Choroid plexus epithelial cell (primary cell): ENCODE data around the gene TNFAIP8L3.

Source experiments
- DNase-seq: peaks from one replicate; pipeline ENCODE4 v3.0.0-alpha.2; 2010; ENCODE audit warnings: low read depth
- H3K4me3 ChIP-seq: 2 replicates; pipeline ENCODE4 v1.5.1; 2011; ENCODE audit warnings: low read depth, mild to moderate bottlenecking, control low read depth, low read length, moderate library complexity
- TF ChIP-seq, protein P1 (sequence below): conservative IDR thresholded peaks from 2 replicates; pipeline ENCODE4 v1.5.1; 2011; ENCODE audit warnings: low read depth, mild to moderate bottlenecking, control low read depth, inconsistent platforms, low read length, moderate library complexity

Gene TNFAIP8L3

DNA sequence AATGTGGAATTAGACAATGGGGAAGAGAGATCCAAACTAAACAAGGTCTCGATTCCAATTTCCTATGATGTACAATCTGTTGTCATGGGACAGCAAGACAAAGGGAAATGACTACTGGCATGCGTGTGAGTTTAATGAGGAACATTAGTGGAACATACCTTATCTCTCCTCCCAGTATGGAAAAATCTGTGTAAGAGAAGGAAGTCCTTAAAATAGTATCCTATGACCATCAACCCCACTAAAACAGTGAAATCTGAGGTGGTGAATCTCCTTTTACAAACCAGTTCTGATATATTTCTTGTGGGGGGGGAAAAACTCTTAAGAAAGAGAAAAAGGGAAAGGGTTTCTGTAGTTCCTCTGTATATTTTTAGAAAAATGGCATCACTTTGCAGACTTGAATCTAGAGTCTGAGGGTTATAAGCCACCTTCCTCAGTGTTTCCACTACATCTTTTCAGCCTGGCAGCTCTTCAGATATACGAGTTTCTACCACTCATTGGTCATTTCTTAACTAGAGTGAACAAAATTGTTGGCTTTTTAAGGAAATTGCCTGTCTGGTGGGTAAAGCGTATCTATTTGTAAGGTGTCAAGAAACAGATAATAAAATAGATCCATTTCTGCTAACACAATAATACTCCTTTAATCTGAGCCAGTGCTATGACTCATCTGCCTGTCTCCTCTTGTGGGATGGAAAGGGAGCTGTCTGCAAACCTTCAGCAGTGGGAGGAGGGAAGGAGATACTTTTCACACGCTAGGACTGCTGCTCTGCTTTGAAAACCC, 3.0 kb upstream of the TNFAIP8L3 start:
- H3K4me3 ChIP-seq, result no peak overlapping the region
- DNase-seq, result peak; percentile 76
- TF ChIP-seq, protein P1, sequence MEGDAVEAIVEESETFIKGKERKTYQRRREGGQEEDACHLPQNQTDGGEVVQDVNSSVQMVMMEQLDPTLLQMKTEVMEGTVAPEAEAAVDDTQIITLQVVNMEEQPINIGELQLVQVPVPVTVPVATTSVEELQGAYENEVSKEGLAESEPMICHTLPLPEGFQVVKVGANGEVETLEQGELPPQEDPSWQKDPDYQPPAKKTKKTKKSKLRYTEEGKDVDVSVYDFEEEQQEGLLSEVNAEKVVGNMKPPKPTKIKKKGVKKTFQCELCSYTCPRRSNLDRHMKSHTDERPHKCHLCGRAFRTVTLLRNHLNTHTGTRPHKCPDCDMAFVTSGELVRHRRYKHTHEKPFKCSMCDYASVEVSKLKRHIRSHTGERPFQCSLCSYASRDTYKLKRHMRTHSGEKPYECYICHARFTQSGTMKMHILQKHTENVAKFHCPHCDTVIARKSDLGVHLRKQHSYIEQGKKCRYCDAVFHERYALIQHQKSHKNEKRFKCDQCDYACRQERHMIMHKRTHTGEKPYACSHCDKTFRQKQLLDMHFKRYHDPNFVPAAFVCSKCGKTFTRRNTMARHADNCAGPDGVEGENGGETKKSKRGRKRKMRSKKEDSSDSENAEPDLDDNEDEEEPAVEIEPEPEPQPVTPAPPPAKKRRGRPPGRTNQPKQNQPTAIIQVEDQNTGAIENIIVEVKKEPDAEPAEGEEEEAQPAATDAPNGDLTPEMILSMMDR, result no peak

DNA sequence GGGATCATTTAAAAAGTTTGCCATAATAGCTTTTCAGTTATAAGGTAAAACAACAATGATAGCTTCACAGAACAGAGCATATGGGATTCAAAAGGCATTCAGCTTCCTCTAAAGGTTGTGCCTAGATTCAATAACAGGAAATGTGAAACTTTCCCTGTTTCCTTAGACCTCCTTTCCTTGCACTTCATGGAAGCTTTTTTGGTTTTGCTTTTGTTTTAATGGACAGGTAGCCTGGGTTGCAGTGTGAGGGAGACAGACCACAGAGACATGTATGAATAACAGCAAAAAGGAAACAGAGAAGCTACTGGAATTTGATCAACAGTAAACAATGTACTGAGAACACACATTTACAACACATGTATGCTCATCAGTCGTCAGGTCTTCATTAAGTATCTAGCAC, 2.3 kb upstream of the TNFAIP8L3 start:
- TF ChIP-seq, protein P1, result no peak
- no peak overlapping the region for H3K4me3 ChIP-seq
- DNase-seq, result no peak

DNA sequence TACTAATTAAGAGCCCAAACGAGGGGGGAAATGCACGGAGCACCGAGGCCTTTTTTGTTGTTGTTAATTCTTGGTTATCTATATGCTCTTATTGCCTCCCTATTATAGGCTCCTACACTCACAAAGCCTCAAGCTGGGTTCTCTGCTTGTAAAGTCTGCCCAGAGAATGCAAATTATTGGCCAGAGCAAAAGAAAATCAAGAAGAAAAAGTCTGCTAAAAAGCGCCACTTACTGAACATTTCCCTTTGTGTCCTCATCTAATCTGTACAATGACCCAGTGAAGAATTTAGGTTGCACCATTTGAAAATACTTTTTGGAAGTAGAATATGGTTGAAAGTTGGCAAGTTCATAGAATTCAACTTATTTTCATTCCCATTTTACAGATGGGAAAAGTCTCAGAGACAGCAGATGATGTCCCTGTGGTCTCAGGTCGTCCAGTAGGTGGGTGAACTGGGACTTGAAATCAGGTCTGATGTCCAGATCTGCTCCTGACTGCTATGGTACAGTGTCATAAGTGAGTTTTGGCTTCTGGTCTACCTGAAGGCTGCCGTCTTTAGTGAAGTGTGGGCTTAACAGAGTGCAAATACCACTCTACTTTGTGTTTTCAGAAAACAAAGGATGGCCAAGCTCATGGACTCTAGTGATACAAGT, 1.1 kb upstream of the TNFAIP8L3 start:
- H3K4me3 ChIP-seq, result peak overlapping the region; percentile 71
- TF ChIP-seq, protein P1, result no peak
- DNase-seq, result no peak

DNA sequence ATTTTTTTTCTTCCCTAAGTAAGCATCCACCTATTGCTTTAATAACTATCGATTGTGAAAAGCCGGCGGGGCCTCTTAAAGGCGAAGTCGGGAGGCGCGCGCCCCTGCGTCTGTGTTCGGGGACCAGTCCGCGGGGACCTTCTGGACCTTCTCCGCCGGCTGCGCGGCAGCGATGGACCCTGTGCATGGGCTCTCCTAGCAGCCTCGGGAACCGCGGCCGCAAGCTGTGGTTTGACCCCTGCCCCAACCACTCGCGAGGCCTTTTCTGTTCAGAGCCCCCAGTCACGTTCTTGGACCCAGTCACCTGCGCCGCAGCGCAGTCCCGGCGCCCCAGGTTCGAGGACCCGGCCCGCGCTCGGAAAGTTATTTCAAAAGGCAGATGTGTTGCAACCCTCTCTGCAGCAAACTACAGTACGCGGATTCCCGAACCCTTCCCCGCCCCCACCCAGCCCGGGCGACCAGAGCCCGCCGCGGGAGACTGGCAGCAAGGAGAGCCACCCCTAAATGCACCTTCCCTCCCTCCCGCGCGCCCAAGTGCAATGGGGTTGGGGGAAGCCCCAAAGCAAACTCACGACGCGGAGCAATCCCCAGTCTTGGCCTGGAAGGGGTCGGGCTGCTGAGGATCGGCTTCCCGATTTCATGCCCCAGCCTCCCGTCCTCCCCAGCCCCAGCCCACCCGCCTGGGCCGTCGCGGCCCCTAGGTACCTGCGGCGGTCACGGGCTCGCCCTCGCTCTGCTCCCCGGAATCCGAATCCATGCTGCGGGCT, 684 bp downstream of the TNFAIP8L3 start:
- peak overlapping the region; percentile 71 for H3K4me3 ChIP-seq
- TF ChIP-seq, protein P1, result no peak
- DNase-seq, result peak; percentile 47

DNA sequence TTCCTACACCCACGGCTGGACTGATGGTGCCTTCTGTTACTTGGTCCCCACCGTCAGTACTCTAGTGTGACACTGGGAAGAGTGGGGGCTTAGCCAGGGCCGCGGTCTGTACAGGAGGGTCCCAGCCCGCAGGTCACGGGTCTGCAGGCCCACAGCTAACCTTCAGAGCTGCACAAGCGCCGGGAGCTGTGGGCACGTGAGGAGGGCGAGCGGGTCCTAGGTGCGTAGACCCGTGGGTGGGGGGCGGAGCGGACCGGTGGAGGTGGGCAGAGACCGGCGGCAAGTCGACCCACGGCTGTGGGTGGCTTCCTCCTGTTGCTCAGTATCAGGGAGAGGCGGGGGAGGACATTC, 1.2 kb downstream of the TNFAIP8L3 start:
- H3K4me3 ChIP-seq, result peak overlapping the region; percentile 71
- DNase-seq, result no peak
- TF ChIP-seq, protein P1, result no peak

DNA sequence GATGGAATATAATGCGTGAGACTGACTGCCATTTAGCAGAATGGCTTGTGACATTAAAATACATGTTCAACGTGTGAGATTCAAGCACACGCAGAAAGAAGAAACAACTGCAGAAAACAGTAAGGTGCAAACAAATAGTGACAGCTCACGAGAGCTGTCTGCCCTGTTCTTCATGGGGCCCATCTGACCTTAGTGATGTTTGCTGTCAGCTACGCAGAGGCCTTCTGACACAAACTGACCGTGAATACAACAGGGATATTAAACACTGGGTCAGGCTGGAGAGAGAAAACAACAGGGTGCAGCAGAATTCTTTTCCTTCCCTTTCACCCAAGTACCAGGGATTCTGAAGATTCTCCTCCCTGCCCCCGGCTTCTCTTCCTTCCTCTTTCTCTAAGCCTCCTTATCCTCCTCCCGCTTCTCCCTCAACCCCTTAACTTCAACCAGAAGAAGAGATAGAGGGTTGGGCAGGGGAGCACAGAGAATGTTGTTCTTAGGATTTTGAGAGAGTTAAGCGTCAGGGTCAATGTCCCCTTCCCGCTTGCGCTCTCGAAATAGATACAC, 2.1 kb downstream of the TNFAIP8L3 start:
- TF ChIP-seq, protein P1, result no peak
- no peak overlapping the region for H3K4me3 ChIP-seq
- no peak for DNase-seq
